RWPE2 (cell line): Measurements from ENCODE around the gene RIC8B.

Experiments used
- ATAC-seq: fragments of 200-7000 bp; cut with Tn5 transposase; 3 replicates; pipeline ENCODE4 v1.9.1; 2021; ENCODE audit warnings: low read depth
- DNase-seq: peaks from one replicate; pipeline ENCODE4 v3.0.0-alpha.2; 2020; ENCODE audit warnings: low spot score
- H3K27ac ChIP-seq: fragments of 450-650 bp; 2 replicates; pipeline ENCODE4 v1.5.1; 2017; ENCODE audit warnings: mild to moderate bottlenecking; ENCODE audit not compliant: poor library complexity, severe bottlenecking
- H3K27me3 ChIP-seq: fragments of 250-450 bp; sonication (Bioruptor Pico); 2 replicates; pipeline ENCODE4 v1.5.1; 2021; ENCODE audit warnings: mild to moderate bottlenecking, moderate library complexity; ENCODE audit not compliant: insufficient read depth, poor library complexity, severe bottlenecking
- H3K36me3 ChIP-seq: fragments of 250-450 bp; sonication (Bioruptor Pico); 2 replicates; pipeline ENCODE4 v1.5.1; 2020; ENCODE audit warnings: low read depth, mild to moderate bottlenecking, moderate library complexity
- H3K4me1 ChIP-seq: fragments of 250-450 bp; sonication (Bioruptor Pico); 2 replicates; pipeline ENCODE4 v1.5.1; 2021; ENCODE audit warnings: mild to moderate bottlenecking, moderate library complexity; ENCODE audit not compliant: insufficient read depth, poor library complexity, severe bottlenecking
- H3K4me3 ChIP-seq: fragments of 250-450 bp; sonication (Bioruptor Pico); 2 replicates; pipeline ENCODE4 v1.5.1; 2021; ENCODE audit warnings: mild to moderate bottlenecking, moderate library complexity; ENCODE audit not compliant: severe bottlenecking
- H3K9me3 ChIP-seq: fragments of 250-450 bp; sonication (Bioruptor Pico); 2 replicates; pipeline ENCODE4 v1.5.1; 2021; ENCODE audit warnings: mild to moderate bottlenecking, moderate library complexity; ENCODE audit not compliant: severe bottlenecking
- CTCF ChIP-seq: fragments of 450-650 bp; IDR thresholded peaks from one replicate; pipeline ENCODE4 v1.5.1; 2017; ENCODE audit warnings: mild to moderate bottlenecking, moderate library complexity; ENCODE audit not compliant: poor library complexity, severe bottlenecking

RIC8B gene

GRCh38 chr12:106900554-106900953 lies 126.1 kb downstream of the RIC8B start:
- Histone ChIP-seq H3K36me3 (no peaks in the 10 kb centered on the region), H3K27me3 (no peaks in the 10 kb centered on the region), H3K4me3 (no peak overlapping the region), H3K4me1 (no peaks in the 10 kb centered on the region), H3K9me3 (no peaks in the 10 kb centered on the region), H3K27ac (no peak overlapping the region)
- DNase-seq = no peak
- no peak for ATAC-seq
- no peak for TF ChIP-seq CTCF

GRCh38 chr12:106901276-106901675 lies 126.8 kb downstream of the RIC8B start:
- ATAC-seq = no peak
- no peak for TF ChIP-seq CTCF
- no peak overlapping the region for H3K27ac ChIP-seq
- H3K27me3 ChIP-seq = no peaks in the 10 kb centered on the region
- no peaks in the 10 kb centered on the region for H3K9me3 ChIP-seq
- no peak for DNase-seq
- no peaks in the 10 kb centered on the region for H3K36me3 ChIP-seq
- no peak overlapping the region for H3K4me3 ChIP-seq
- H3K4me1 ChIP-seq = no peaks in the 10 kb centered on the region

DNA sequence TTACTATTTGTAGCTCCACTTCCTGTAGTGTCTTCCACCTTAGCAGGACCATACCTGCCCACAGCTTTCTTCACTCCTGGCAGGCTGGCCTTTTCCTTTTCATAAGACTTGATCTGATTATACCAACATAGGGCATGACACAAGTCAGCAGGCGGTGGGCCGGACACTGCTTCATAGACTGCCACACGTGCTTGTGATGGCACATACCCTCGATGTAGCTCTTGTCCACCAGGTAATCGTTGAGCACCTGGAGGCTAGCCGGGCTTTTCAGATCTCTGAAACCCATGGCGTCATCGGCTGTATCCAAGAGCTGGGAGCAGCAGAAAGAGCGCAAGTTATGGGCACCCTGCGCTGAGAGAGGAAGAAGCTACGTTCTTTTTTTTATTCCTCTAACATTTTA lies 127.6 kb downstream of the RIC8B start:
- ATAC-seq = no peak
- no peaks in the 10 kb centered on the region for H3K27me3 ChIP-seq

DNA sequence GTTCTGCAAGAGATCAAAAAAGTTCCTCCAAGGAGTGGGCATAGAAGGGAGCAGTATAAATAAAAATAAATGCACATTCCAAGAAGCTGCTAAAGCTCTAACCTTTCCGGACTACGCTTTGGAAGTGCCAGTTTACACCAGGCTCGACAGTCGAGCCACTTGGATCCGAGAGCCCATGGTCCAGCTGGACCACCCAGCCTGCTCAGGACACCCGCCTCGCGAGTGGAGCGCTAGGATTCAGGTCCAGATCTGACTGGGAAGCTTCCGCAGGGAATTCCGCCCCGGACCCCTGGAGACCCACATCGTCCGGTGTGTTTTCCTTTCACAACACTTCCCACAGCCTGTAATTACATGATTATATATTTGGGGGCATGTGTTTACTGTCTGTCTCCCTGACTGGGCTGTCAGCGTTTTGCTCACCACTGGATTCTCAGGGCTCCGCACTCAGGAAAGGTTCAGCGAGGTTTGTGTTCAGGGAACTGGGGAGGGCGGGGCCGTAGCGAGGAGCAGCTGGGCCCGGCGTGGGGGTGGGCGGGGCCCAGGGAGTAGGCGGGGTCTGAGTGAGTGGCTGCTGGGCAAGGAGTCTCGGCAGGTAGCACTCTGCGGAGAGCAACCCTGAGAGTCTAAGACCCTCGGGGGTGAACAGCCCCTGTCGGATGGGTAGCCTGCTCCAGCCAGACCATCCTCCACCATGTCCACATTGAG lies 128.9 kb downstream of the RIC8B start:
- H3K9me3 ChIP-seq = no peaks in the 10 kb centered on the region
- TF ChIP-seq CTCF = no peak
- peak overlapping the region; percentile 17 for H3K4me3 ChIP-seq
- peak; percentile 99 for ATAC-seq
- H3K4me1 ChIP-seq = no peaks in the 10 kb centered on the region
- DNase-seq = peak; percentile 79
- H3K27ac ChIP-seq = no peak overlapping the region
- H3K27me3 ChIP-seq = no peaks in the 10 kb centered on the region
- H3K36me3 ChIP-seq = no peaks in the 10 kb centered on the region

More for the DNA sequence above, 127.6 kb downstream of the RIC8B start:
- no peak for TF ChIP-seq CTCF
- no peaks in the 10 kb centered on the region for H3K36me3 ChIP-seq
- no peak overlapping the region for H3K4me3 ChIP-seq
- no peak for DNase-seq
- no peak overlapping the region for H3K27ac ChIP-seq
- no peaks in the 10 kb centered on the region for H3K9me3 ChIP-seq
- H3K4me1 ChIP-seq = no peaks in the 10 kb centered on the region

GRCh38 chr12:106906715-106907114 lies 132.2 kb downstream of the RIC8B start:
- no peaks in the 10 kb centered on the region for H3K4me1 ChIP-seq
- no peaks in the 10 kb centered on the region for H3K36me3 ChIP-seq
- TF ChIP-seq CTCF = no peak
- ATAC-seq (no peak), DNase-seq (no peak)
- H3K9me3 ChIP-seq = no peaks in the 10 kb centered on the region
- H3K27me3 ChIP-seq = no peaks in the 10 kb centered on the region
- no peak overlapping the region for H3K27ac ChIP-seq
- no peak overlapping the region for H3K4me3 ChIP-seq
